T-helper 2 cell treated with Interferon-gamma antibody and Interleukin-4, amounts not matched to agents 100 ng/mL and 5 ng/mL, for 36 hours (primary cell): ENCODE results near the gene ATP10D. TPM values are rescaled to one million over a fixed set of nuclear protein-coding genes. Genes with fewer than 3 reads are reported as not detected.
"Not testable (repeated sequence)": the region's sequence is repeated elsewhere in the genome, so short reads cannot be mapped to it uniquely, and the experiment has no call there.

Source experiments
- intact Hi-C: fragments of 100-400 bp; cut with micrococcal nuclease; formaldehyde crosslinking; loops from one replicate; pipeline ENCODE4 v1.15.1; 2023
- total RNA-seq: library from RNA; stranded (reverse); gene quantifications from 2 replicates; pipeline ENCODE4 v1.2.3, GENCODE V29; 2022

The ATP10D gene
- total RNA-seq, 1 donor from 2014 or later: 4.7 TPM

GRCh38 chr4:47486231-47486673 lies 1.2 kb downstream of the ATP10D start:
- intact Hi-C loops: no loop called here

GRCh38 chr4:47486727-47487126 lies 1.7 kb downstream of the ATP10D start:
- intact Hi-C loops: not testable (repeated sequence)

GRCh38 chr4:47488706-47489105 lies 3.6 kb downstream of the ATP10D start:
- intact Hi-C loops: no loop called here

- intact Hi-C loops: loop anchor here (2.0 kb wide), 1 partner anchor 74 kb away; no protein-coding TSS in a partner anchor
These were observed 5.5 kb downstream of the ATP10D start for GRCh38 chr4:47490550-47490949.

- intact Hi-C loops: no loop called here
These were observed 8.4 kb downstream of the ATP10D start for GRCh38 chr4:47493238-47494123.

GRCh38 chr4:47494124-47494430 lies 9.0 kb downstream of the ATP10D start:
- intact Hi-C loops: no loop called here

- intact Hi-C loops: no loop called here
These were observed 13.8 kb downstream of the ATP10D start for GRCh38 chr4:47498899-47499298.

- intact Hi-C loops: no loop called here
These were observed 14.6 kb downstream of the ATP10D start for GRCh38 chr4:47499700-47500099.

- intact Hi-C loops: no loop called here
These were observed 15.7 kb downstream of the ATP10D start for GRCh38 chr4:47500776-47501175.

GRCh38 chr4:47505147-47505546 lies 20.1 kb downstream of the ATP10D start:
- intact Hi-C loops: no loop called here

- intact Hi-C loops: no loop called here
These were observed 20.6 kb downstream of the ATP10D start for GRCh38 chr4:47505666-47506065.

- intact Hi-C loops: loop anchor here (1.0 kb wide), 1 partner anchor 54 kb away; no protein-coding TSS in a partner anchor
These were observed 25.6 kb downstream of the ATP10D start for GRCh38 chr4:47510506-47511143.

GRCh38 chr4:47513461-47513860 lies 28.4 kb downstream of the ATP10D start:
- intact Hi-C loops: no loop called here

GRCh38 chr4:47519239-47519883 lies 34.3 kb downstream of the ATP10D start:
- intact Hi-C loops: no loop called here

GRCh38 chr4:47525154-47525819 lies 40.2 kb downstream of the ATP10D start:
- intact Hi-C loops: no loop called here

GRCh38 chr4:47526281-47526680 lies 41.2 kb downstream of the ATP10D start:
- intact Hi-C loops: no loop called here

GRCh38 chr4:47528646-47529045 lies 43.6 kb downstream of the ATP10D start:
- intact Hi-C loops: not testable (repeated sequence)

GRCh38 chr4:47530801-47531200 lies 45.7 kb downstream of the ATP10D start:
- intact Hi-C loops: loop anchor here (1.0 to 2.0 kb wide), 3 partner anchors 32 to 68 kb away; partner anchors contain the start of genes ATP10D and COMMD8

- intact Hi-C loops: loop anchor here (1.0 to 2.0 kb wide), 3 partner anchors 31 to 69 kb away; partner anchors contain the start of genes ATP10D and COMMD8
These were observed 46.3 kb downstream of the ATP10D start for GRCh38 chr4:47531241-47531953.

GRCh38 chr4:47531954-47532321 lies 46.9 kb downstream of the ATP10D start:
- intact Hi-C loops: loop anchor here (1.0 to 2.0 kb wide), 3 partner anchors 30 to 69 kb away; partner anchors contain the start of genes ATP10D and COMMD8

GRCh38 chr4:47532658-47533057 lies 47.6 kb downstream of the ATP10D start:
- intact Hi-C loops: no loop called here
